NB4 (cell line): ENCODE measurements around the gene ZP1.
"Not testable (repeated sequence)": the region's sequence is repeated elsewhere in the genome, so short reads cannot be mapped to it uniquely, and the experiment has no call there.

Experiments used
- DNase-seq: peaks from one replicate; pipeline ENCODE4 v3.0.0; 2010; ENCODE audit warnings: low read depth
- H3K4me3 ChIP-seq: one replicate; pipeline ENCODE4 v1.5.1; 2011; ENCODE audit warnings: mild to moderate bottlenecking, low read depth, low read length, moderate library complexity
- CTCF ChIP-seq: IDR thresholded peaks from one replicate; pipeline ENCODE4 v1.5.1; 2012; ENCODE audit warnings: low read depth, low read length
- MAX ChIP-seq: IDR thresholded peaks from 2 replicates; pipeline ENCODE4 v1.6.1; 2011; ENCODE audit warnings: low read depth, low read length
- MYC ChIP-seq: IDR thresholded peaks from 2 replicates; pipeline ENCODE4 v1.6.1; 2011; ENCODE audit warnings: low read depth, low read length
- POLR2A ChIP-seq: IDR thresholded peaks from 2 replicates; pipeline ENCODE4 v1.6.1; 2011; ENCODE audit warnings: mild to moderate bottlenecking; ENCODE audit not compliant: insufficient read length; ENCODE audit errors: extremely low read depth

Gene ZP1

GRCh38 chr11:60866911-60867870 lies at the start of gene ZP1:
ZP1 (plus strand) TSS chr11:60867542; CDS start chr11:60867562, 20 bp downstream.
- no peak for DNase-seq
- H3K4me3 ChIP-seq = no peak within 1 kb of the TSS
- TF ChIP-seq CTCF (no peak), MYC (no peak), POLR2A (no peak), MAX (no peak)

- no peak overlapping the region for H3K4me3 ChIP-seq
- DNase-seq = no peak
- no peak for TF ChIP-seq MAX
- no peak for TF ChIP-seq CTCF
- TF ChIP-seq POLR2A = no peak
- TF ChIP-seq MYC = no peak
Observed at GRCh38 chr11:60818057-60818456, 49.3 kb upstream of the ZP1 start.

- TF ChIP-seq MYC (no peak), MAX (no peak), POLR2A (no peak), CTCF (no peak)
- DNase-seq = peak; percentile 82
- no peak overlapping the region for H3K4me3 ChIP-seq
Observed at GRCh38 chr11:60821827-60822599, 45.3 kb upstream of the ZP1 start.

- not testable (repeated sequence) for DNase-seq, H3K4me3 ChIP-seq
Observed at GRCh38 chr11:60823745-60824306, 43.5 kb upstream of the ZP1 start.

- no peak for DNase-seq
- TF ChIP-seq POLR2A = no peak
- TF ChIP-seq MAX = no peak
- TF ChIP-seq CTCF = no peak
- TF ChIP-seq MYC = no peak
- H3K4me3 ChIP-seq = no peak overlapping the region
Observed at GRCh38 chr11:60825118-60825517, 42.2 kb upstream of the ZP1 start.

GRCh38 chr11:60825790-60826189 lies 41.6 kb upstream of the ZP1 start:
- no peak overlapping the region for H3K4me3 ChIP-seq
- no peak for DNase-seq
- TF ChIP-seq CTCF = no peak
- no peak for TF ChIP-seq POLR2A
- TF ChIP-seq MAX = no peak
- TF ChIP-seq MYC = no peak
